T47D (cell line): Measurements from ENCODE around the gene FKBP11.
A peak's percentile ranks its signal among the peaks of the same experiment; 100 is the strongest.
"Not testable (repeated sequence)": the region's sequence is repeated elsewhere in the genome, so short reads cannot be mapped to it uniquely, and the experiment has no call there.

Experiments used
- DNase-seq, 2 experiments: peaks; one replicate each; pipeline versions ENCODE4 v3.0.0 to v3.0.0-alpha.2; 2011 to 2012; ENCODE audit warnings: low read depth in 1 of 2, low spot score in 1 of 2
- JUND ChIP-seq: IDR thresholded peaks from 2 replicates; pipeline ENCODE4 v1.6.1; 2012; ENCODE audit warnings: low read depth
- in situ Hi-C: cut with HindIII; loops from 2 replicates; pipeline ENCODE4 v1.10.0; 2016; ENCODE audit warnings: low sequenced_read_pairs, low pct_unique_long_range_greater_than_20kb

The FKBP11 gene

GRCh38 chr12:48924617-48925303 lies 532 bp downstream of the FKBP11 start:
- TF ChIP-seq JUND = no peak
- DNase-seq = no peak
- in situ Hi-C loops = no loop called here

DNA sequence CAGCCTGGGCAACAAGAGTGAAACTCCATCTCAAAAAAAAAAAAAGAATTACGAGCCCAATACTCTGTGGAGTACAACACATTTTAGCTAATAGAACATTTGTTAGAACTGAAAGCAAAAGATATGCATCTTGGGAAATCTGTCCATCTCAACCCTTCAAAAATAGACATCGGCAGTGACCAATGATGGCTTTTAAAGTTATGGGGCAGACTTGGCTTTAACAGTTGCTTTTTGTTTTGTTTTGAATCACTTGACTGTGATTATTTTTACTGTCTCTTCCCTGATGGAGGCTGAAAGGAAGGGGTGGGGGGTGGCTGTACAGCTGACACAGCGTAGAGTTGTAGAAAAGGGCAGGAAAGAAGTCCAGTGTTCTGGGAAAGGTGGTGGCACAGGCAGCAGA lies 2.2 kb downstream of the FKBP11 start:
- DNase-seq = no peak
- in situ Hi-C loops = no loop called here
- no peak for TF ChIP-seq JUND

DNA sequence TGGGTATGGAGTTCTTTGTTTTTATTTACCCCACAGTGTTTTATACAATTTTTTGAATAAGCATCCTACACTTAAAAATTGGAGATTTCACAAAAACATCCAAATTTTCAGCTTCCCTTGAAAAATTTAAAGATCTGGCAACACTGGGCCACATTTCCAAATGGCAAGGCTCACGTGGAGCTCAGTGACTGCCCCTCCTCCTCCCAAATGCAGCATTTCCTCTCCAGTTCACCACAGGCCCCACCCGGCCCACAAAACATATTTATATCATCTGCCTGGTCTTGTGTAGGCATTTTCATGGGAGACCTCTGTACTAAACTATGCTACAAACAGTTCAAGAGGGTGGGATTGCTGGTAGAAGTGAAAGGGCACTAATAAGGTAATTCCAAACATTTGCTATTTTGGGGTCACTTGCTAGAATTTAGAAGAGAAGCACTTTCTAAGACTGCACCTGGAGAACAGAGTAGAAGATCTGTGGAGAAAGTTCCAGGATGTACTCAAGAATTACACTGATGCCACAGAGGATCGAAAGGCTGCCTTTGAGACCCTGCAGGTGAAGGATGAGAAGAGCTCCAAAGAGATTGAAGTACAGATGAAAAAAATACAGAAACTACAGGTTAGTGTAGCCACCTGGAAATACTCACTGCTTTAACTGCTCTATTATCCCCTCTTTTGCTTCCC lies 7.3 kb downstream of the FKBP11 start:
- no peak for DNase-seq
- no peak for TF ChIP-seq JUND
- in situ Hi-C loops = no loop called here

- no peak for DNase-seq
- in situ Hi-C loops = no loop called here
Observed at GRCh38 chr12:48910196-48910595, 15.1 kb downstream of the FKBP11 start.

DNA sequence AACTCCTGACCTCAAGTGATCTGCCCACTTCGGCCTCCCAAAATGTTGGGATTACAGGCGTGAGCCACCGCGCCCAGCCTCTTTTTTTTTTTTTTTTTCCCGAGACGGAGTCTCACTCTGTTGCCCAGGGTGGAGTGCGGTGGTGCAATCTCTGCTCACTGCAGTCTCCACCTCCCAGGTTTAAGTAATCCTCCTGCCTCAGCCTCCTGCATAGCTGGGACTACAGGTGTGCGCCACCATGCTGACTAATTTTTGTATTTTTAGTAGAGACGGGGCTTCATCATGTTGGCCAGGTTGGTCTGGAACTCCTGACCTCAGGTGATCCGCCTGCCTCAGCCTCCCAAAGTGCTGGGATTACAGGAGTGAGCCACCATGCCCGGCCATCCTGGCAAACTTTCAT lies 15.6 kb downstream of the FKBP11 start:
- in situ Hi-C loops, DNase-seq: not testable (repeated sequence)

More at GRCh38 chr12:48910196-48910595, 15.1 kb downstream of the FKBP11 start:
- no peak for TF ChIP-seq JUND

DNA sequence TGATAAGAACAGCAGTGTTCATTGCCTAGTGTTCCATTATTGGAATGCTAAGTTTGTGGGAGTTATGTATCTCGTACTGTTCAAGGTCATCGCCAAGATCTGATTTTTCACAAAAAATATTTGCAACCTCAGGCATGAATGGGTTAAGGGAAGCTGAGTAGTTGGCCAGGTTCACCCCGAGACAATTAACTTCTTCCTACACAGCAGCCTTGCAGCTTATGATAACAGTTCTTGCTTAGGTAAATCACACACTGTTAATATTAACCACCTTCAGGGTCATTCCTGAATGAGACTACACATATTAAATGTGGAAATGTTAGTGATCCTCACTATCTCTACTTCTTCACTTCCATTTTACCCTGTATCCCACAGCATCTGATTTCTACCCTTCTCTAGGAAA lies 18.0 kb downstream of the FKBP11 start:
- in situ Hi-C loops = no loop called here
- no peak for TF ChIP-seq JUND
- DNase-seq = no peak

- TF ChIP-seq JUND = no peak
- peak; percentile 33 to 85 for DNase-seq
- in situ Hi-C loops = no loop called here
Observed at GRCh38 chr12:48903982-48904411, 21.3 kb downstream of the FKBP11 start.

- DNase-seq = peak in 1 of 2 experiments; percentile 20
- in situ Hi-C loops = no loop called here
- TF ChIP-seq JUND = no peak
Observed at GRCh38 chr12:48903363-48903981, 21.8 kb downstream of the FKBP11 start.

DNA sequence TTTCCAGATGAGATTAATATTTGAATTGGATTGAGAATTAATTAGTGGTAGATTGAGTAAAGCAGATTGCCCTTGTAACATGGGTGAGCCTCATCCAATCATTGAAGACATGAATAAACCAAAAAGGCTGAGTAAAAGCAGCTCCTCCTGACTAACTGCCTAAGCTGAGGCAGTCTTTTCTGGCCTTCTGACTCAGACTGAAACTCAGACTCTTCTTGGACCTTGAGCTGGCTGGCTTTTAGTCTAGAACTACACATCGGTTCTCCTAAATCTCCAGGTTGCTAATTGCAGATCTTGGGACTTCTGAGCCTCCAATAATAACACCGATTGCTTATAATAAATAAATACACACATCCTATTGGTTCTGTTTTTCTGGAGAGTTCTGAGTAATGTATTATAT lies 24.0 kb downstream of the FKBP11 start:
- DNase-seq = no peak
- in situ Hi-C loops = no loop called here
- TF ChIP-seq JUND = no peak

GRCh38 chr12:48899651-48900050 lies 25.6 kb downstream of the FKBP11 start:
- in situ Hi-C loops = no loop called here
- no peak for TF ChIP-seq JUND
- no peak for DNase-seq

DNA sequence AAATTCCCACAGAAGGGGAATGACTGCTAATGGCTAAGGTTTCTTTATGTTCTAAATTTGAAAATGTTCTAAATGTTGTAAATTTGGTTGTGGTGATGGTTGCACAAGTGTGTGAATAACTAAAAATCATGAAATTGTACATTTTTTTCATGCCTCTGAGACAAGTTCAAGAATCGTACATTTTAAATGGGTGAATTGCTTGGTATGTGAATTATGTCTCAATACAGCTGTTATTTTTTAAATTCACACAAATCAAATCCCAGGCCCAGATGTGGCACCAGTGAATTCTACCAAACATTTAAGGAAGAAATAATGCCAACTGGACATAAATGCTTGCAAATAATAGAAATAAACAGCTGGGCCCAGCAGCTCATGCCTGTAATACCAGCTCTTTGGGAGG lies 31.0 kb downstream of the FKBP11 start:
- in situ Hi-C loops = no loop called here
- no peak for TF ChIP-seq JUND
- no peak for DNase-seq

GRCh38 chr12:48890657-48891418 lies 34.5 kb downstream of the FKBP11 start:
- in situ Hi-C loops = no loop called here
- peak; percentile 38 to 85 for DNase-seq
- TF ChIP-seq JUND = no peak
